HT-29 (cell line): Measurements from ENCODE around the gene EDC4. TPM values are rescaled to one million over a fixed set of nuclear protein-coding genes. Genes with fewer than 3 reads are reported as not detected.
"Not testable (repeated sequence)": the region's sequence is repeated elsewhere in the genome, so short reads cannot be mapped to it uniquely, and the experiment has no call there.

Experiments
- DNase-seq: peaks from one replicate; pipeline ENCODE4 v3.0.0-alpha.2; 2015; ENCODE audit warnings: low spot score
- total RNA-seq: library from RNA; depleted of rRNA; stranded (reverse); fragments of >200 nt; shearing (Covaris generic); gene quantifications from 2 replicates; pipeline ENCODE4 v1.2.3, GENCODE V29; 2014; rRNA removed

Gene EDC4, protein sequence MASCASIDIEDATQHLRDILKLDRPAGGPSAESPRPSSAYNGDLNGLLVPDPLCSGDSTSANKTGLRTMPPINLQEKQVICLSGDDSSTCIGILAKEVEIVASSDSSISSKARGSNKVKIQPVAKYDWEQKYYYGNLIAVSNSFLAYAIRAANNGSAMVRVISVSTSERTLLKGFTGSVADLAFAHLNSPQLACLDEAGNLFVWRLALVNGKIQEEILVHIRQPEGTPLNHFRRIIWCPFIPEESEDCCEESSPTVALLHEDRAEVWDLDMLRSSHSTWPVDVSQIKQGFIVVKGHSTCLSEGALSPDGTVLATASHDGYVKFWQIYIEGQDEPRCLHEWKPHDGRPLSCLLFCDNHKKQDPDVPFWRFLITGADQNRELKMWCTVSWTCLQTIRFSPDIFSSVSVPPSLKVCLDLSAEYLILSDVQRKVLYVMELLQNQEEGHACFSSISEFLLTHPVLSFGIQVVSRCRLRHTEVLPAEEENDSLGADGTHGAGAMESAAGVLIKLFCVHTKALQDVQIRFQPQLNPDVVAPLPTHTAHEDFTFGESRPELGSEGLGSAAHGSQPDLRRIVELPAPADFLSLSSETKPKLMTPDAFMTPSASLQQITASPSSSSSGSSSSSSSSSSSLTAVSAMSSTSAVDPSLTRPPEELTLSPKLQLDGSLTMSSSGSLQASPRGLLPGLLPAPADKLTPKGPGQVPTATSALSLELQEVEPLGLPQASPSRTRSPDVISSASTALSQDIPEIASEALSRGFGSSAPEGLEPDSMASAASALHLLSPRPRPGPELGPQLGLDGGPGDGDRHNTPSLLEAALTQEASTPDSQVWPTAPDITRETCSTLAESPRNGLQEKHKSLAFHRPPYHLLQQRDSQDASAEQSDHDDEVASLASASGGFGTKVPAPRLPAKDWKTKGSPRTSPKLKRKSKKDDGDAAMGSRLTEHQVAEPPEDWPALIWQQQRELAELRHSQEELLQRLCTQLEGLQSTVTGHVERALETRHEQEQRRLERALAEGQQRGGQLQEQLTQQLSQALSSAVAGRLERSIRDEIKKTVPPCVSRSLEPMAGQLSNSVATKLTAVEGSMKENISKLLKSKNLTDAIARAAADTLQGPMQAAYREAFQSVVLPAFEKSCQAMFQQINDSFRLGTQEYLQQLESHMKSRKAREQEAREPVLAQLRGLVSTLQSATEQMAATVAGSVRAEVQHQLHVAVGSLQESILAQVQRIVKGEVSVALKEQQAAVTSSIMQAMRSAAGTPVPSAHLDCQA (N-terminal part only)
- 107 and 121 TPM in 2 replicates for total RNA-seq

- DNase-seq, result peak; percentile 77
Measured at GRCh38 chr16:67872631-67873434, at the start of gene EDC4. EDC4 (plus strand) TSS chr16:67873052; CDS start chr16:67873262, 210 bp downstream.

DNA sequence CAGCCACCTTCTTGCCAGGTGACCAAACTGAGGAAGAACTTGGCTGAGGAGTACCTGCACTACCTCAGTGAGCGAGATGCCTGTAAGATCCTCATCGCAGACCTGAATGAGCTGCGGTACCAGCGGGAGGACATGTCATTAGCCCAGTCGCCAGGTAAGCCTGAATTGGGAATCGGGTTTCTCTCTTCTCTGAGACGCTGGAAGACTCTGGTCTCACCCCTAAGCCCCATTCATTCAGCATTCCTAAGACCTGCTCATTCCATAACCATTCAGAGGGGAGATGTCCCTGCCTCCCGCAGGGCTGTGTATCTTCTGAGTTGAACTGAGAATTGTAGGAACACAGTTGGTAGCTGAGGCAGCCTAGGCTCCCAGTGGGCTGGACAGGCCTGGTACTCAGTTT lies 47.7 kb upstream of the EDC4 start:
- DNase-seq, result no peak

GRCh38 chr16:67825906-67826305 lies 46.9 kb upstream of the EDC4 start:
- DNase-seq, result no peak

DNA sequence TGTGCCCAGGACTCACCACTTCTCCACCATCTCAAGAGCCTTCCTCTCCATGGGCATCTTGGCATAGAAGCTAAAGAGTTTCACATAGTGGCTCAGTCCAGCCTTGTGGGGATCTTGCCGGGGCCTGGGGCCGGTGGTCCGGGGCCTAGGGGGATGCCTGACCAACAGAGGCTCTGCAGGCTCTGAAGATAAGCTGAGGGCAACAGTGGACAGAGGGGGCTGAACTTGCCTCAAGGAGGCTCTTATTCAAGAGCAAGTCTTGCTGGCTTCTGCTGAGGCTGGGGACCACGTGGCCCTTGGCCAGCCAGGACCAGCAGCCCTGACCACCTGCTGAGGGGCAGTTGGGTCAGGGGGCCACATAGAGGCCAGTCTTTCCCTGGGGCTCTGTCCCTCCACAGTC lies 44.2 kb upstream of the EDC4 start:
- DNase-seq, result no peak

GRCh38 chr16:67833030-67833414 lies 39.8 kb upstream of the EDC4 start:
- DNase-seq, result no peak

DNA sequence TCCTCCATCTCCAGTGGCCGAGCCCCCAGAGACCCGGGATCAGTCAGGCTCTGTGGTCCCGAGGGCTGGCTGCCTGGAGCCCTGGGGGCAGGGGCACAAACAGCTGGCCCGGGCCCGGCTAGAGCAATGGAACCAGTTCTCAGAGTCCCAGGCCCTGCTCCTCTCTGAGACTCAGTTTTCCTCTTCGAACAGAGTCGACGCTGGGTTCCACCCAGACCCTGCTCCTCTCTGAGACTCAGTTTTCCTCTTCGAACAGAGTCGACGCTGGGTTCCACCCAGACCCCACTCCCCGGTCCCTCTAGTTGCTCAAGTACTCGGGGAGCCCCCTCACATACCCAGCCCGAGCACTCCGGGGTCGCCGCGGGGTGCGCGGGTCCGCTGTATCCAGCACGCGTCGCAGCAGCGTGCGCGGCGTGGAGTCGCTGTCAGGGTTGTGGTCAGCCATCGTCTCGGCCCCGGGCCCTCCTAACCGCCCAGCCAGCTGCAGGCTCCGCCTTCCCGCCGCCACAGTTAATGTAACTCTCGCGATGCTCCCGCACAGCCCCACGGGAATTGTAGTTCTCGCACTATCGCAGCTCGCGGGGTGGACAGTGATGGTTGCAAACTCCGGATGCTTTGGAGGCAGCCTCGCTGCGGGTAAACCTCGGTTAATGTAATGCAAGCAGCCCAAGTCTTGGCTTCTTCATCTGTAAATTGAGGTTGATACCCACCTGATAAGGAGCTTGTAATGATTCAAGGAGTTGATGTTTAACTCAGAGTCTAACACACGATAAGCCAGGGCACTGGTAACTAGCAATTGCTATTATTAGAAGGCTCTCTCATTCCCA lies 39.2 kb upstream of the EDC4 start:
- peak; percentile 89 for DNase-seq

GRCh38 chr16:67834242-67834614 lies 38.6 kb upstream of the EDC4 start:
- DNase-seq, result no peak

DNA sequence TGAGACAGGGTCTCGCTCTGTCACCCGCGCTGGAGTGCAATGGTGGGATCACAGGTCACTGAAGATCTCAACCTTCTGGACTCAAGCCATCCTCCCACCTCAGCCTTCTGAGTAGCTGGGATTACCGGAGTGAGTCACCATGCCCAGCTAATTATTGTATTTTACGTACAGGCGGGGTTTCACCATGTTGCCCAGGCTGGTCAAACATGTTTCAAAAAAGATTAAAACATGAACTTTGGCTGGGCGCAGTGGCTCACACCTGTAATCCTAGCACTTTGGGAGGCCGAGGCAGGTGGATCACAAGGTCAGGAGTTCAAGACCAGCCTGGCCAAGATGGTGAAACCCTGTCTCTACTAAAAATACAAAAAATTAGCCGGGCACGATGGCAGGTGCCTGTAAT lies 35.7 kb upstream of the EDC4 start:
- not testable (repeated sequence) for DNase-seq

GRCh38 chr16:67837811-67838210 lies 35.0 kb upstream of the EDC4 start:
- no peak for DNase-seq

DNA sequence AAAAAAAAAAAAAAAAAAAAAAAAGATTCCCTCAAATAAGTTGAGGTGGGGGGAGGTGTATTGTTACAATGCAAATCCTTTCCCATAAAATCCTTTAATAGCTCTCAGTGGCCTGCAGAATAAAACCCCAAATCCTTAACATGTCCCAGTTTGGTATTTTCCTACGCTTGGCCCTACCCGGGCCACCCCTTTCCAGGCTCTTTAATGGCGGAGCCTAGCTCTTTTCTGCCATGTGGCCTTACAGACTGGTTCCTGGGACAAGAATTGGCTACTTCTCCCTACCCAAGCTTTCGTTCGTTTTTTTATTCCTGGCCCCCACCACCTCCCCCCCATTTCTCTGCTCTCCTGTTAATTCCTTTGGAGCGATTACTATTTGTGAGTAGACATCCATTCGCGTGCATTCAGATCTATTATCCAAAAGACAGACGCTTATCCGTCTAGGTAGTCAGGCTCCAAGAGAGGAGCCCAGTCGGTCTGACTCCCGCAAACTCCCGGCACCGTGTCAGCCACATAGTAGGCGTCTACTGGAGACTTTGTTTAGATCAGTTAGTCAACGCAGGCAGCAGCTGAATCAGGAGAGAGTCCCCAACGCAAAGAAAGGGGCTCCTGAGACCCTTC lies 31.5 kb upstream of the EDC4 start:
- no peak for DNase-seq

GRCh38 chr16:67841816-67842508 lies 30.9 kb upstream of the EDC4 start, which contains the start of gene THAP11:
THAP11 (plus strand) TSS chr16:67842320; CDS start chr16:67842555, 235 bp downstream.
- DNase-seq, result peak; percentile 99

- DNase-seq, result peak; percentile 65
Measured at GRCh38 chr16:67842509-67843342, 30.1 kb upstream of the EDC4 start.

DNA sequence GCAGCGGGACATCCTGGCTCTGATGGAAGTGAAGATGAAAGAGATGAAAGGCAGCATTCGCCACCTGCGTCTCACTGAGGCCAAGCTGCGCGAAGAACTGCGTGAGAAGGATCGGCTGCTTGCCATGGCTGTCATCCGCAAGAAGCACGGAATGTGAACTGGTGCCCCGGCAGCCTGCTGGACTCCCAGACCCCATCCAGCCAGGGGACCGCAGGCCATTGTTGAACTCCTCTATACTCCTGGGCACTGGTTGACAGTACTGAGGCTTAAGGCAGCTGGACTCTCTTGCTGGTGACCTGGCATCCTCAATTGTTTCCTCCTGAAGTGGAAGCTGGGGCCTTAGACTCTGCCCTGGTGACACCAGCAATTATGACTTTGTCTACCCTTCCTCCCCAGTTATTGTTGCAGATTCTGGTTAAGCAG lies 29.5 kb upstream of the EDC4 start:
- no peak for DNase-seq

DNA sequence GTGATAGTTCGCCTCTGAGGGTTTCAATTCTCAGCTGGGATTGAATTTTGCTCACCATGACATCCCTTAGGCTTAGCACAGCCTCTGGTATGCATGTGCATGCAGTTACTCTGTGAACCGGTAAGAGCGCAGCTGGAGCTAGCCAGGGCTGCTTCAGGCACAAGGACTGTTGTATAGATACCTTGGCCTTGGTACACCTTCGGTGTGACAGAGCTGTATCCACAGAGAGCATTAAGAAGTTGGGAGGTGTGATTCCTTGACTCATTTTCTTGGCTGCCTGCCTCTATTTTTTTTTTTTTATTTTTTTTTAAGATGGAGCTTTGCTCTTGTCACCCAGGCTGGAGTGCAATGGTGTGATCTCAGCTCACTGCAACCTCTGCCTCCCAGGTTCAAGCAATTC lies 28.4 kb upstream of the EDC4 start:
- no peak for DNase-seq

DNA sequence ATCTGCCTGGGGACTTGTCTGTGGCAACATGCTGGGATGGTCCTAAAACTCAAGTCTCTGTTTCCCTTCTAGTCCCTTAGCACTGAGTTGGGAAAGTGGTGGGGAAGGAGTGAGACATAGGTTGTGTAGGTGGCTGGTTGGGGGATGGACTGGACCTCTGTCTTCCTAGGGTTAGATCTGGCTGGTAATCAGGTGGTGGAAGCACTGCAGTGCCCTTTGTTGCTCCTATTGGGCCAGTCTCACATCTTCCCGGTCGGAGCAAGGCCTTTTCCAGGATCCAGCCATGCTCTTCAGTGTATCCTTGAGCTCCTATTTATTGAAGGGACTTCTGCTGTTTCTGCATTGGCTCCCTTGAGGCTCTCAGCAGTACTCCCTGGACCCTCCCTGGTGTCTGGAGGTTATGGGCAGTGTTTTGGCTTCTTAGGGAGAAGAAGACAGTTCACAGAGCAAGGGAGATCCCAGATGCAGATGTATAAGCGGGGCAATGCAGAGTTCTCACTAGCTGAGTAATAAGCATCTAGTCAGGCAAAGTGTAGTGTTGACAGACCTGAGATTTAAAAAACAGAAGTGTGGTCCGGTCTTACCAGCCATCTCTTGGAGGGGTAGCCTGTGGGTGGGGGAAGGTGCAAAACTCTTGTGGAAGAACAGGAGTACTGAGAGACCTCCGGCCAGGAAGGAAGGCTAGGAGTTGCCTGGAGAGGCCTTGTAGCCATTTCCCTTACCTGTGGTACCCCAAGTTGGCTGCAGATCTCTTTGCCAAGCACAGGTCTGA lies 27.4 kb upstream of the EDC4 start:
- peak; percentile 38 for DNase-seq

DNA sequence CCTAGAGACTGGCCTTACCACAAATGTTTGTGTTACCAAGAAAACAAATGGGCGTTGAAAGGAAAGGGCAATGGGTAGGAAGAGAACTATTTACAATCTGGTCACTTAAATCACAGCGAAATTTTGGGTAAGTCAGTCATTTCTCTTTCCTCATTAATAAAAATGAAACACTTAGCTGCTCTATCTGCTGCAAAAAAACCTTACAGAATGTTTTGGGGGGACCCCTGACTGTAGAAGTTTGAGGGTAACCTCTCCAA lies 26.9 kb upstream of the EDC4 start:
- DNase-seq, result no peak

DNA sequence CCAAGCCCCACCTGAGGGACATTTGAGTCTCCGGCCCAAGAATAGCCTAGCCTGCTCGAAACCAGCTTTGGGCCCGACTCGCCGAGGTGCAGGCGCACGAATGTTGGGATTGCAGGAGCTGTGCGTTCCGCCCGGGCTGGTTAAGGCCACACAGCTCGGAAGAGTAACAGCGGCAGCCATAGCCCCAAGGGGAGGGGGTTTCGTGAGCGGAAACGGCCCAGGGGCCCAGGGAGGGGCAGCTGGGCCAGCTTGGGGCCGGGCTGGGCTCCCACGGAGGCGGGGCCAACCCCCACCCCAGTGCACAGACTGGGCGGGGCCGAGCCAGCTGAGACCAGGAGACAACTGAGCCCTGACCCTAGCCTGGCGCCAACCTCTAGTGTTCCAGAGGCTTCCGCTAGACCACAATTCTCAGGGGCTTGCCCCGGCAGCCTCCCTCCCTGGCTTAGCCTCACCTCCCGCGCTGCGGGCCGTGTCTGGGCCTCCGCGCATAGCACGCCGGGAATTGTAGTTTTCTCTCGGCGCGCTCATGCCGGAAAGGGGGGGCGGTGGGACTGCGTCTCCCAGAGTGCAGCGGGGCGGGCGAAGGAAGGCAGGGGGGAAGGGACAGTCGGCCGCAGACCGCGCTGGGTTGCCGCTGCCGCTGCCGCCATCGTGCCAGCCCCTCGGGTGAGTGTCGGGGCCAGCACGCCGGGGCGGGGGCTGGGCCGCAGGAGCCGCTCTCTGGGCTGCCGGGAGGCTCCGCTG lies 26.4 kb upstream of the EDC4 start, which contains the start of gene NUTF2:
NUTF2 (plus strand) TSS at position 614 of the 744 bp plus-strand sequence. CDS start 18,198 bp downstream, outside the sequence.
- peak; percentile 95 for DNase-seq
